Peyer's patch (tissue), 4 donors: Measurements from ENCODE around the gene KIF26B. TPM values are rescaled to one million over a fixed set of nuclear protein-coding genes. Genes with fewer than 3 reads are reported as not detected.

Experiments
- DNase-seq, 3 donors: peaks; one replicate each; pipeline ENCODE4 v3.0.0-alpha.2; 2017 to 2019
- H3K27ac ChIP-seq, 4 donors: fragments of 200-600 bp; sonication (generic); one replicate each; pipeline ENCODE4 v1.5.1; 2016 to 2019
- H3K27me3 ChIP-seq, 2 donors: fragments of 200-600 bp; sonication (generic); one replicate each; pipeline ENCODE4 v1.5.1; 2019
- H3K36me3 ChIP-seq, 3 donors: fragments of 200-600 bp; sonication (generic); one replicate each; pipeline ENCODE4 v1.5.1; 2016 to 2019
- H3K4me1 ChIP-seq, 4 donors: fragments of 200-600 bp; sonication (generic); one replicate each; pipeline ENCODE4 v1.5.1; 2016 to 2019
- H3K4me3 ChIP-seq, 4 donors: fragments of 200-600 bp; sonication (generic); 1 replicate in 3 of 4; 2 replicates in 1 of 4; pipeline ENCODE4 v1.5.1; 2016 to 2019; ENCODE audit warnings: mild to moderate bottlenecking in 1 of 4
- H3K9me3 ChIP-seq, 4 donors: fragments of 200-600 bp; sonication (generic); one replicate each; pipeline ENCODE4 v1.5.1; 2016 to 2019; ENCODE audit warnings: mild to moderate bottlenecking in 1 of 4
- CTCF ChIP-seq, 6 experiments: fragments of 450-650 bp in 4 of 6; fragments of 200-600 bp in 2 of 6; sonication (generic) in 1 of 6; IDR thresholded peaks; one replicate each; pipeline ENCODE4 v1.5.1; 2017 to 2019; ENCODE audit warnings: antibody characterized with exemption in 6 of 6, mild to moderate bottlenecking in 3 of 6, moderate library complexity in 1 of 6
- POLR2A ChIP-seq, 2 donors: fragments of 450-650 bp; IDR thresholded peaks; one replicate each; pipeline ENCODE4 v1.5.1; 2017; ENCODE audit warnings: antibody characterized with exemption in 2 of 2, mild to moderate bottlenecking in 2 of 2, moderate library complexity in 2 of 2
- total RNA-seq, 4 donors: library from RNA; depleted of rRNA; stranded (reverse); fragments of >200 nt; gene quantifications; one replicate each; pipeline ENCODE4 v1.1.0, GENCODE V29; 2016

KIF26B gene
- total RNA-seq, 4 donors from 2014 or later, result 0.70 to 1.6 (median 1.1) TPM

DNA sequence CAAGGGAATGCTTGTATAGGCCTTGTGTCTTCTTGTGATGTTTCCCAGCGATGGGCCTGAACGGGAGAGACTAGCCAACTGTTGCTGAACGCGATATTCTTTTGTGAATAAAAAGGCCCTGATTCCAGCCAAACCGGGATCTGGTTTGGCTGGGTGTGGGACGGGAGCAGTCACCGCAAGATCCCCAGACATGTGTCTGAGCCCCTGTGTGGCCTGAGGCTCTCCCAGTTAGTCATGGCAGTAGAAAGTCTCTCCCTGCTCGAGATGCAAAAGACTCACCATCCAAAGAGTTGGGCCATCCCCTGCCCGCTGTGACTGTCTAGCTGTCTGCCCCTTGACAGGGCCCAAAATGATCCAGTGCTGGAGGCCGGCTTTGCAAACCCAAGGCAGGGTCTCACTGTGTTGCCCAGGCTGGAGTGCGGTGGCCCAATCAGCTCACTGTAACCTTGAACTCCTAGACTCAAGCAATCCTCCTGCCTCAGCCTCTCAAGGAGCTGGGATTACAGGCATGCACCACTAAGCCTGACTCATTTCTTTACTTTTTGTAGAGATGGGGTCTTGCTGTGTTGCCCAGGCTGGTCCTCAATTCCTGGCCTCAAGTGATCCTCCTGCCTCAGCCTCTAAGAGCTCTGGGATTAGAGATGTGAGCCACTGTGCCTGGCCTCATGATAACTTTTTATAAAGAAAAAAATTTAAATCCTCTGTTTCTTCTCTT is 56.4 kb downstream of the KIF26B start:
- no peaks in the 10 kb centered on the region for H3K4me1 ChIP-seq
- no peak overlapping the region for H3K4me3 ChIP-seq
- H3K27ac ChIP-seq, result no peak overlapping the region
- no peaks in the 10 kb centered on the region for H3K27me3 ChIP-seq
- H3K36me3 ChIP-seq, result no peaks in the 10 kb centered on the region
- TF ChIP-seq POLR2A (IDR thresholded peaks at IDR 0.05), result no peak
- TF ChIP-seq CTCF (IDR thresholded peaks at IDR 0.05), result no peak
- no peak for DNase-seq
- peaks cover 0 to 21% (median 6%) of the 10 kb centered on the region in 4 donors for H3K9me3 ChIP-seq

DNA sequence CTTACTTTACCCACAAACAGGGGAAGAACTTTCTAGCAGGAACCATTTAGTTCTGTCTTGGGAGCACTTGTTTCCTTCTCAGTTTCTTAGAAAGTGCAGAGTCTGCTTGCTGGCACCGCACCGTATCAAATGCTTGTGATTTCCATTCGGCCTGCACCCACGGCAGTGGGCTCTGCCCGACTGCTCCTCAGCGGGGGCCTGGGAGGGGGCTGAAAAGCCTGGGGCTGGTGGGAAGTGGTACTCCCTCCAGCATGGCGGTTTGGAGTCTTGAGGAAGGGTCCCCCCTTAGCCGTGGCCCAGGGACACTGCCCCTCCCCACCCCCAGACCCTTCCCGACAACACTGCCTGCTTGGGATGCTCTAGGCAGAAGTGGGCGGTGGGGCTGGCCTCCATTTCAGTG is 57.0 kb downstream of the KIF26B start:
- no peak for DNase-seq
- no peaks in the 10 kb centered on the region for H3K4me1 ChIP-seq
- H3K27ac ChIP-seq, result no peak overlapping the region
- TF ChIP-seq CTCF (IDR thresholded peaks at IDR 0.05) (no peak), POLR2A (IDR thresholded peaks at IDR 0.05) (no peak)
- no peaks in the 10 kb centered on the region for H3K36me3 ChIP-seq
- H3K27me3 ChIP-seq, result no peaks in the 10 kb centered on the region
- no peak overlapping the region for H3K4me3 ChIP-seq
- peaks cover 0 to 15% (median 6%) of the 10 kb centered on the region in 4 donors for H3K9me3 ChIP-seq

DNA sequence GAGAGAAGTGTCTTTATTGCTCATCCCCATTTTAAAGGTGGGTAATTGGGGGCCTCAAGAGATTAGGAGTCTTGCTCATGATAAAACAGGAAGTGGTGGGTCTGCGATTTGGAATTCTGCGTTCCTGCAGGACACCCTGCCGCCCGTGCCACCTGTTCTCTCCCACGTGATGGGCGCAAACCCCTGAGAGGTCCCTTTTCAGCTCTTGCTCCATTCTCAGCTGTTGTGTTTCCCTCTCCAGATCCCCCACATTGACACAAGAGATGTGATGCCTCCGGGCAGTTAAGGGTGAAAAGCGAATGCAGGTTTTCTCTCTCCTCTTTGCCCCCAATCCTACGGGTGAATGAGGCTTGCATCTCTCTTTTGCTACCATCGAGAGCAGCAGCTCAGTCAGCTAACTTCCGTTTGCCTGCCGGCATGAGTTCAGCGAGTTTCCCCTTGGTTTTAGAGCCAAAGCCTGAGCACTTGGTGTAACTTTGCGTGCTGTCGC is 57.5 kb downstream of the KIF26B start:
- no peak for TF ChIP-seq POLR2A (IDR thresholded peaks at IDR 0.05)
- no peak for TF ChIP-seq CTCF (IDR thresholded peaks at IDR 0.05)
- no peak overlapping the region for H3K27ac ChIP-seq
- no peak overlapping the region for H3K4me3 ChIP-seq
- H3K27me3 ChIP-seq, result no peaks in the 10 kb centered on the region
- no peaks in the 10 kb centered on the region for H3K36me3 ChIP-seq
- no peaks in the 10 kb centered on the region for H3K4me1 ChIP-seq
- DNase-seq, result no peak
- peaks cover 0 to 10% (median 4%) of the 10 kb centered on the region in 4 donors for H3K9me3 ChIP-seq

DNA sequence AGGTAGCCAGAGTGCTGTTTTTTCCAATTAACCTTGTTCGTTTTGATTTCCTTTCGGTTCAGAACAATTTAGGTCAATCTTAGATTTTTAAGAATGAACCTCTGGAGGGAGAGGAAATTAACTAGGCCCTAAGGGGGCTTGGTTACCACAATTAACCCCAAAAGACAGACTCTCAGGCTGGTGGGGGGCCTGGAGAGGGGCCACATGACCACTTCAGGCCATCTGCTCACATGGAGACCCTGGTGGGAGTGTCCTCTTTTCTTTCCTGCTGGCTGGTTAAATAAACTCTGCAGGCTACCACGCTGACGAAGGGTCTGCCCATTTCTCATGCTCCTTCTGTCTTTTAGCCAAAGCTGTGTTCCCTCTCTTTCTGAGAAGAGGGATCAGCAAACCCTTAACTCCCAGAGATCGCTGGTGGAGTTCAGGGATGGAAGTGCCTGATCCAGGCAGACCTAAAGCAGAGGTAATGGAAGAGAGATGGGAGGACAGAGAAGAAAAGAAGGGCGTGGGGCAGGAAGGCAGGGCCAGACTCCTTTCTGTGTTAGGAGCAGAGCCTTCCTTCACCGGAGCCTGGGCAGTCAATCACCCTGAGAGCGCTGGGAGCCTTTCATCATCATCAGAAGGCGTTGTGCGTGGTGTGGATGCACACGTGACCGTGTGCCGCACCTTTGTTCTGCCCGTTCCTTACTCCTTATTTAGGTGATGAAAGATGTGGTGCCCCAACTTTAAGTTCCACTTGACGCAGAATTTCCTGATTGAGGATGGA is 58.5 kb downstream of the KIF26B start:
- Histone ChIP-seq H3K36me3 (no peaks in the 10 kb centered on the region), H3K27me3 (no peaks in the 10 kb centered on the region), H3K4me3 (no peak overlapping the region), H3K4me1 (no peaks in the 10 kb centered on the region), H3K9me3 (peaks cover 0 to 3% (median under 1%) of the 10 kb centered on the region in 4 donors), H3K27ac (no peak overlapping the region)
- TF ChIP-seq CTCF (IDR thresholded peaks at IDR 0.05) (no peak), POLR2A (IDR thresholded peaks at IDR 0.05) (no peak)
- no peak for DNase-seq

GRCh38 chr1:245215071-245215470 is 60.3 kb downstream of the KIF26B start:
- H3K4me1 ChIP-seq, result no peaks in the 10 kb centered on the region
- no peaks in the 10 kb centered on the region for H3K36me3 ChIP-seq
- H3K27ac ChIP-seq, result no peak overlapping the region
- H3K4me3 ChIP-seq, result no peak overlapping the region
- H3K27me3 ChIP-seq, result no peaks in the 10 kb centered on the region
- no peak for DNase-seq
- H3K9me3 ChIP-seq, result no peaks in the 10 kb centered on the region
- no peak for TF ChIP-seq CTCF (IDR thresholded peaks at IDR 0.05)
- no peak for TF ChIP-seq POLR2A (IDR thresholded peaks at IDR 0.05)
